ENCODE data around the gene OR6C75. TPM values are rescaled to one million over a fixed set of nuclear protein-coding genes. Genes with fewer than 3 reads are reported as not detected.

The OR6C75 gene
- not detected in 5 replicates for total RNA-seq (2022; extraction: Qiagen RNA extraction)

GRCh38 chr12:55362675-55363074, at the start of gene OR6C75:
Gene OR6C75 (plus strand): TSS chr12:55362975. CDS start chr12:55365111, 2,136 bp downstream.

GRCh38 chr12:55314043-55314442, 48.7 kb upstream of the OR6C75 start, which contains the start of gene OR6C1:
Gene OR6C1 (plus strand): TSS chr12:55314343. CDS start chr12:55320600, 6,257 bp downstream.

GRCh38 chr12:55330446-55330845, 32.3 kb upstream of the OR6C75 start, which contains the start of gene OR6C3:
Gene OR6C3 (plus strand): TSS chr12:55330746. CDS start chr12:55331701, 955 bp downstream.

DNA sequence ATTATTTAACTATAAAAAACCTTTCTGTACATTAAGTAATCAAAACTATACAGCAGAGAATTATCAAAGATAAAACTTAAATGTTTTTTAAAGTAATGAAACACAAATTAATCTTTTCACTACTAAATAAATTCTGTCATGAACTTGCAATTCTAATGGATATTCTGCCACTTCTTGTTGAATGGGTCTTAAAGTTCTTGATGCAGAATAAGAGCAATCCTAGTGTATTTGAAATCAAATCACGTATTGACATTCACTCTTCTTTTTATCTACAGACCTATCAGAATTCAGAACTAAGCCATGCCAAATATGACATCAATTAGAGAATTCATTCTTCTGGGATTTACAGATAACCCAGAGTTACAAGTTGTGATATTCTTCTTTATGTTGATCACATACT, 37.5 kb downstream of the OR6C75 start, which contains the start of gene OR6C65:
Gene OR6C65, plus strand, starts transcription at position 301 of the 400 bp plus-strand sequence. Its CDS starts 0 bp downstream, at position 301.

Other genes with a start within 250 kb of the OR6C75 start
- gene OR9K2, start 236.6 kb upstream of the OR6C75 start, total RNA-seq (2022; extraction: Qiagen RNA extraction), result not detected in 5 replicates
- not detected in 5 replicates for gene OR10A7, start 141.9 kb upstream of the OR6C75 start, total RNA-seq (2022; extraction: Qiagen RNA extraction)
- gene OR6C74, start 118.4 kb upstream of the OR6C75 start, total RNA-seq (2022; extraction: Qiagen RNA extraction), result not detected in 5 replicates
- gene OR6C6, start 66.4 kb upstream of the OR6C75 start, total RNA-seq (2022; extraction: Qiagen RNA extraction), result not detected in 5 replicates
- not detected in 5 replicates for gene OR6C1, start 48.6 kb upstream of the OR6C75 start, total RNA-seq (2022; extraction: Qiagen RNA extraction)
- gene OR6C3, start 32.2 kb upstream of the OR6C75 start, total RNA-seq (2022; extraction: Qiagen RNA extraction), result not detected in 5 replicates
- gene OR6C65, start 37.6 kb downstream of the OR6C75 start, total RNA-seq (2022; extraction: Qiagen RNA extraction), result not detected in 5 replicates
- not detected in 5 replicates for gene OR6C76, start 63.3 kb downstream of the OR6C75 start, total RNA-seq (2022; extraction: Qiagen RNA extraction)
- gene OR6C2, start 81.1 kb downstream of the OR6C75 start, total RNA-seq (2022; extraction: Qiagen RNA extraction), result not detected in 5 replicates
- not detected in 5 replicates for gene OR6C70, start 107.2 kb downstream of the OR6C75 start, total RNA-seq (2022; extraction: Qiagen RNA extraction)
- not detected in 5 replicates for gene OR6C68, start 129.4 kb downstream of the OR6C75 start, total RNA-seq (2022; extraction: Qiagen RNA extraction)
- gene OR6C4, start 186.6 kb downstream of the OR6C75 start, total RNA-seq (2022; extraction: Qiagen RNA extraction), result not detected in 5 replicates
- gene OR2AP1, start 209.5 kb downstream of the OR6C75 start, total RNA-seq (2022; extraction: Qiagen RNA extraction), result not detected in 5 replicates